Measurements from ENCODE around the gene MB. TPM values are rescaled to one million over a fixed set of nuclear protein-coding genes. Genes with fewer than 3 reads are reported as not detected.

The MB gene
- total RNA-seq, 2 donors from 2014 or later: 1.3 TPM; not detected in 1

DNA sequence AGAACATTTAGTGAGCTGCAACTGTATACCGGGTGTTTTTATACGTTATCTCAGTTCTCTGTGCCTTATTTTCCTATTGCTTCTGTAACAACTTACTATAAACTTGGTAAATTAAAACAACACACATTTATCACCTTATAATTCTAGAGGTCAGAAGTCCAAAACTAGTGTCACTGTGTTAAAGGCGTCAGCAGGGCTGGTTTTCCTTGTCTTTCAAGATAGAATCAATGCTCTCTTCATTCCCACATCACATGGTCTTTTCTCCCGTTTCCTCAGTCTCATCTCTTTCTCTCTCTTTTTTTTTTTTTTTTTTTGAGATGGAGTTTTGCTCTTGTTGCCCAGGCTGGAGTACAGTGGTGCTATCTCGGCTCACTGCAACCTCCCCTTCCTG is 36.1 kb downstream of the MB start:
- no peak overlapping the region for H3K4me3 ChIP-seq
- no peak for ATAC-seq
- intact Hi-C loops (cut with DNase I): loop anchor here (5.0 kb wide), 1 partner anchor 229 kb away; no protein-coding TSS in a partner anchor
- H3K4me1 ChIP-seq: peaks cover 4% of the 10 kb centered on the region
- H3K9me3 ChIP-seq: no peaks in the 10 kb centered on the region
- no peak for DNase-seq
- 71 to 78% methylated on average over 5 of the region's 5 CpGs for WGBS, 2 donors
- no peak for TF ChIP-seq POLR2A (IDR thresholded peaks at IDR 0.05)
- TF ChIP-seq, protein P1, sequence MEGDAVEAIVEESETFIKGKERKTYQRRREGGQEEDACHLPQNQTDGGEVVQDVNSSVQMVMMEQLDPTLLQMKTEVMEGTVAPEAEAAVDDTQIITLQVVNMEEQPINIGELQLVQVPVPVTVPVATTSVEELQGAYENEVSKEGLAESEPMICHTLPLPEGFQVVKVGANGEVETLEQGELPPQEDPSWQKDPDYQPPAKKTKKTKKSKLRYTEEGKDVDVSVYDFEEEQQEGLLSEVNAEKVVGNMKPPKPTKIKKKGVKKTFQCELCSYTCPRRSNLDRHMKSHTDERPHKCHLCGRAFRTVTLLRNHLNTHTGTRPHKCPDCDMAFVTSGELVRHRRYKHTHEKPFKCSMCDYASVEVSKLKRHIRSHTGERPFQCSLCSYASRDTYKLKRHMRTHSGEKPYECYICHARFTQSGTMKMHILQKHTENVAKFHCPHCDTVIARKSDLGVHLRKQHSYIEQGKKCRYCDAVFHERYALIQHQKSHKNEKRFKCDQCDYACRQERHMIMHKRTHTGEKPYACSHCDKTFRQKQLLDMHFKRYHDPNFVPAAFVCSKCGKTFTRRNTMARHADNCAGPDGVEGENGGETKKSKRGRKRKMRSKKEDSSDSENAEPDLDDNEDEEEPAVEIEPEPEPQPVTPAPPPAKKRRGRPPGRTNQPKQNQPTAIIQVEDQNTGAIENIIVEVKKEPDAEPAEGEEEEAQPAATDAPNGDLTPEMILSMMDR (IDR thresholded peaks at IDR 0.05): no peak
- no peaks in the 10 kb centered on the region for H3K36me3 ChIP-seq (replicated peaks in 1 of 2; ENCODE audit: insufficient read depth in 1 of 2, low read depth in 2 of 2)
- H3K27me3 ChIP-seq: no peaks in the 10 kb centered on the region
- no peak overlapping the region for H3K27ac ChIP-seq

DNA sequence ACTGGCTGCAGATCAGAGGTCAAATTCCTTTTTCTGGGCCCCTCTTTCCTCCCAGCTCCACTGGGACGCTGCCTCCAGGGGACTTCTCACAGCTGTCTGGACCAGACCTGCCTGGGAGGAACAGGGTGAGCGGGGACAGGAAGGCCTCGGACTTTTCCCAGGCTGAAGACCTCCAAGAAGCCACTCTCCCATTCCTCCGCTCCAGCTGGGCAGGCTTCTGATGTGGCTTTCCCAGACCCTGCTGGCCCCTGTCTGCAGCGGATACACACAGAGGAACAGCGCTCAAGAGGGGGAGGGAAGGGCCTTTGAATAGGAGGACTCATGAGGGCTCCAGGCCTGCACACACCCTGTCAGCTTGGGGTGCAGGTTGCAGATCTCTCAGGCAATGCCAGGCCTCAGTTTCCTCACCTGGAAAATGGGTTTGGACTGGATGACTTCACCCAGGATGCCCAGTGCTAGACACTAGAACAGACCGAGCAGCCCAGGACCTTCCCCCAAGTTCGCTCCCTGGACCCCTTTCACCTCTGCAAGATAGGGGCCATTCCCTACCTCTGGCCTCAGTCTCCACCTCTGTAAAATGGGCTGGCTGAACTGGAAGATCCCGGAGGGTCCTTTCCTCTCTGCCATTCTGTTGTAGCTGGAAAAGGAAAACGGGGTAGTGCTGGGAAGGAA is 36.6 kb downstream of the MB start:
- no peaks in the 10 kb centered on the region for H3K27me3 ChIP-seq
- no peak for DNase-seq
- no peak overlapping the region for H3K27ac ChIP-seq
- no peaks in the 10 kb centered on the region for H3K36me3 ChIP-seq (replicated peaks in 1 of 2; ENCODE audit: insufficient read depth in 1 of 2, low read depth in 2 of 2)
- intact Hi-C loops (cut with DNase I): loop anchor here (5.0 kb wide), 1 partner anchor 228 kb away; no protein-coding TSS in a partner anchor
- no peak overlapping the region for H3K4me3 ChIP-seq
- H3K9me3 ChIP-seq: no peaks in the 10 kb centered on the region
- H3K4me1 ChIP-seq: peaks cover 4% of the 10 kb centered on the region
- ATAC-seq: no peak
- no peak for TF ChIP-seq POLR2A (IDR thresholded peaks at IDR 0.05)
- TF ChIP-seq, protein P1 (IDR thresholded peaks at IDR 0.05): no peak
- 72 to 77% methylated on average over 8 to 10 of the region's 10 CpGs for WGBS, 2 donors

DNA sequence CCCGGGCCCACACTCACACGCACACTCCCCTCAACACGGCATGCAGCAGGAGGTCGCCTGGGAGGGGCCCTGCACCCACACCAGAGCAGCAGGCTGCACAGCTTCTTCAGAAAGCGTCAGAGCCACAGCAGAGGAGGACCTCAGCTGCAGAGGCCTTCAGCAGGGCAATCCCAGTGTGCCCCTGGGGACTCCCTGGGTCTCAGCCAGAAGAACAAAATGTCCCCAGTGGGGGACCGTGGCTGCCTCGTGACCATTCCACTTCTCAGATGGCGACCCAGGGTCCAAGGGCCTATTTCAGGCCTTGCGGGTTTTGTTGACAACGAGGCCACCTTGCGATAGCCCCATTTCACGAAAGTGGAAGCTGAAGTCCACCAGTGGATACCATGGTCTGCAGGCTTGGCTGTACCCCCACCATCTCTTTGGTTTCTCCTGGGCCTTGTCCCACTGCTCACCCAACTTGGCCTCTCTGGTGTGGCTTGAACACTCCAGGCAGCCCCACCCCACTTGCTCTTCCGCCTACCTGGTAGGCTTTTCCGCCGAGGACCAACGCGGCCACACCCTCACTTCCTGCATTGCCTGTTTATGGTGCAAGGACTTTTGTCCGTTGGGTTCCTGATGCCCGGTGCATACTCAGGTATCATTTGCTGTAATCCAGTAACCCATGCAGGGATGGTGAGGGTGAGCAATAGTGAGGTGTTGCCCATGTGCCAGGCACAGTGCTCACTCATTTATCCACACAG is 38.1 kb downstream of the MB start:
- Histone ChIP-seq H3K4me1 (peaks cover 4% of the 10 kb centered on the region), H3K27me3 (no peaks in the 10 kb centered on the region), H3K4me3 (no peak overlapping the region), H3K9me3 (no peaks in the 10 kb centered on the region), H3K27ac (no peak overlapping the region), H3K36me3 (replicated peaks in 1 of 2; ENCODE audit: insufficient read depth in 1 of 2, low read depth in 2 of 2) (no peaks in the 10 kb centered on the region)
- ATAC-seq (no peak), DNase-seq (no peak)
- 85 to 89% methylated on average over 10 to 19 of the region's 19 CpGs for WGBS, 2 donors
- intact Hi-C loops (cut with DNase I): loop anchor here (5.0 kb wide), 1 partner anchor 152 kb away; no protein-coding TSS in a partner anchor
- TF ChIP-seq, protein P1 (IDR thresholded peaks at IDR 0.05): no peak
- TF ChIP-seq POLR2A (IDR thresholded peaks at IDR 0.05): no peak

DNA sequence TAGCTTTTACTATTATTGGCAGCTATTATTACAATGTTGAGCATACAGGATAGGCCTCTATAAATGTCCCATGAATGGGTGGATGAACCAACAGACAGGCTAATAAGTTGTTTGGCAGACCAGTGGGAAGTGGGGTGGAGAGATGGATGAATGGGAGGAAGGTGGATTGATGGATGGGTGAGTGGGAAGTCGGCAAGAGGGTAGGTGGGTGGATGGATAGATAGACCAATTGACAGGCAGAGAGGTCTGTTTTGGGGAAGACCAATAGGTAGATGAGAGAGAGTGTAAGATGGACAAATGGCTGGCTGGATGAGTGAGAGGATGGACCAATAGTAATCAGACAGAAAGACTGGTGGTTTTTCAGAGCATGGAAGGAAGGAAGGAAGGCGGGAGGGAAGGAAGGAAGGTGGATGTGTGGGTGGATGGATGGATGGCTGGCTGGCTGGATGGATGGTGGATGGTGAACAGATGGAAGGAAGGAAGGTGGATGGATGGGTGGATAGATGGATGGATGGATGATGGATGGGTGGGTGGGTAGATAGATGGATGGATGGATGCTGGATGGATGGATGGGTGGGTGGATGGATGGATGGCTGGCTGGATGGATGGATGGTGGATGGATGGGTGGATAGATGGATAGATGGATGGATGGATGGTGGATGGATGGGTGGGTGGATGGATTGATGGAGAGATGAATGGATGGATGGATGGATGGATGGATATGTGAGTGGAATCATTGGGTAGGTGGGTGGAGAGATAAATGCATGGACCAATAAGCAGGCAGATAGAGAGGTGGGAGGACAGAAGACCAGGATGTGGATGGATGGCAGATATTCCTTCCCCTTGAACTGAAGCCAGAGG is 39.1 kb downstream of the MB start:
- H3K27ac ChIP-seq: no peak overlapping the region
- H3K4me1 ChIP-seq: peaks cover 4% of the 10 kb centered on the region
- H3K9me3 ChIP-seq: no peaks in the 10 kb centered on the region
- no peak for TF ChIP-seq POLR2A (IDR thresholded peaks at IDR 0.05)
- TF ChIP-seq, protein P1 (IDR thresholded peaks at IDR 0.05): no peak
- intact Hi-C loops (cut with DNase I): loop anchor here (5.0 kb wide), 1 partner anchor 151 kb away; no protein-coding TSS in a partner anchor
- DNase-seq (no peak), ATAC-seq (no peak)
- no peak overlapping the region for H3K4me3 ChIP-seq
- H3K36me3 ChIP-seq (replicated peaks in 1 of 2; ENCODE audit: insufficient read depth in 1 of 2, low read depth in 2 of 2): no peaks in the 10 kb centered on the region
- 77 to 88% methylated on average over 2 of the region's 2 CpGs for WGBS, 2 donors
- H3K27me3 ChIP-seq: no peaks in the 10 kb centered on the region
